Common myeloid progenitor, CD34-positive (primary cell): Measurements from ENCODE around the gene AK2.
"Not testable (repeated sequence)": the region's sequence is repeated elsewhere in the genome, so short reads cannot be mapped to it uniquely, and the experiment has no call there.

Experiments used
- CTCF ChIA-PET: fragments of 350-600 bp; sonication (Branson Sonifier 250); formaldehyde crosslinking; loops from one replicate; lab custom pipeline; 2021; ENCODE audit warnings: antibody characterized with exemption; lab: Charles Lee
- POLR2A ChIA-PET: fragments of 350-600 bp; sonication (Branson Sonifier 250); formaldehyde crosslinking; loops from one replicate; lab custom pipeline; 2021; ENCODE audit warnings: antibody characterized with exemption; lab: Charles Lee
- DNase-seq, 3 donors: peaks; one replicate each; pipeline versions ENCODE4 v3.0.0 to v3.0.0-alpha.2; 2013
- H3K27ac ChIP-seq, 2 experiments: 1 replicate in 1 of 2; 2 replicates in 1 of 2; pipeline ENCODE4 v1.7.0; 2013; ENCODE audit warnings: inconsistent platforms in 2 of 2, low read length in 2 of 2, mild to moderate bottlenecking in 2 of 2, low read depth in 1 of 2, moderate library complexity in 1 of 2; ENCODE audit not compliant: severe bottlenecking in 2 of 2, insufficient read depth in 1 of 2, poor library complexity in 1 of 2
- H3K27me3 ChIP-seq, 5 experiments: replicated peaks in 2 of 5; 1 replicate in 3 of 5; 2 replicates in 2 of 5; pipeline versions ENCODE4 v1.6.1 to v1.7.0; 2013; ENCODE audit warnings: low read length in 4 of 5, mild to moderate bottlenecking in 2 of 5, moderate library complexity in 2 of 5, inconsistent platforms in 1 of 5; ENCODE audit not compliant: insufficient read depth in 5 of 5, control insufficient read depth in 4 of 5
- H3K36me3 ChIP-seq, 4 experiments: 1 replicate in 2 of 4; 2 replicates in 2 of 4; pipeline versions ENCODE4 v1.6.1 to v1.7.0; 2013; ENCODE audit warnings: low read length in 3 of 4, control low read depth in 1 of 4, mild to moderate bottlenecking in 1 of 4; ENCODE audit not compliant: control insufficient read depth in 4 of 4, insufficient read depth in 4 of 4
- H3K4me1 ChIP-seq, 4 experiments: 1 replicate in 3 of 4; 2 replicates in 1 of 4; pipeline versions ENCODE4 v1.6.1 to v1.7.1; 2013; ENCODE audit warnings: low read length in 3 of 4, mild to moderate bottlenecking in 3 of 4, control low read depth in 1 of 4, inconsistent platforms in 1 of 4, moderate library complexity in 1 of 4; ENCODE audit not compliant: control insufficient read depth in 4 of 4, insufficient read depth in 4 of 4; ENCODE audit errors: control extremely low read depth in 1 of 4
- H3K4me3 ChIP-seq, 7 experiments: 1 replicate in 4 of 7; 2 replicates in 3 of 7; pipeline versions ENCODE4 v1.5.1 to v1.7.0; 2013; ENCODE audit warnings: mild to moderate bottlenecking in 7 of 7, low read length in 6 of 7, moderate library complexity in 6 of 7, inconsistent platforms in 2 of 7, low read depth in 2 of 7, control low read depth in 1 of 7; ENCODE audit not compliant: insufficient read depth in 4 of 7, control insufficient read depth in 1 of 7; ENCODE audit errors: extremely low read depth in 1 of 7
- H3K9me3 ChIP-seq, 5 experiments: 1 replicate in 4 of 5; 2 replicates in 1 of 5; pipeline versions ENCODE4 v1.6.1 to v1.7.1; 2013; ENCODE audit warnings: low read length in 4 of 5, mild to moderate bottlenecking in 2 of 5, inconsistent platforms in 1 of 5, low read depth in 1 of 5, moderate library complexity in 1 of 5; ENCODE audit not compliant: control insufficient read depth in 4 of 5, insufficient read depth in 2 of 5; ENCODE audit errors: control extremely low read depth in 1 of 5
- WGBS: methylation state at CpG from one replicate; pipeline ENCODE4 v1.1.5; 2013; ENCODE audit not compliant: insufficient coverage; 5-methylcytosine and 5-hydroxymethylcytosine counted together

AK2 gene

DNA sequence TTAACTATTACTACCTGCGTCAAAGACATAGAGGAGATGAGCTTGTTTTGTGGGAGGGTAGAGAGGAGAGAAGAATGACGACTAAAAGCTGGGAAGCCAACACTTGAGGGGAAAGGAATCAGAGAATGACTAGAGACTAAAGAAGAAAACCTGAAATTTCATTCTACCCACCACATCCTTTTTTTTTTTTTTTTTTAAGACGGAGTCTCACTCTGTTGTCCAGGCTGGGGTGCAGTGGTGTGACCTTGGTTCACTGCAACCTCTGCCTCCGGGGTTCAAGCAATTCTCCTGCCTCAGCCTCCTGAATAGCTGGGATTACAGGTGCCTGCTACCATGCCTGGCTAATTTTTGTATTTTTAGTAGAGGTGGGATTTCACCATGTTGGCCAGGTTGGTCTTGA lies 9.6 kb upstream of the AK2 start:
- H3K4me1 ChIP-seq = peaks cover 13 to 32% (median 16%) of the 10 kb centered on the region in 4 experiments
- DNase-seq, H3K9me3 ChIP-seq, H3K4me3 ChIP-seq, H3K27ac ChIP-seq, POLR2A ChIA-PET, H3K27me3 ChIP-seq, H3K36me3 ChIP-seq: not testable (repeated sequence)
- 100% methylated on average over 1 of the region's 4 CpGs for WGBS
- CTCF ChIA-PET = interaction anchor here (0.7 to 2.4 kb wide), 5 partner anchors 8 to 56 kb away, joined by 3 to 15 read pairs (median 4); no protein-coding TSS in a partner anchor

DNA sequence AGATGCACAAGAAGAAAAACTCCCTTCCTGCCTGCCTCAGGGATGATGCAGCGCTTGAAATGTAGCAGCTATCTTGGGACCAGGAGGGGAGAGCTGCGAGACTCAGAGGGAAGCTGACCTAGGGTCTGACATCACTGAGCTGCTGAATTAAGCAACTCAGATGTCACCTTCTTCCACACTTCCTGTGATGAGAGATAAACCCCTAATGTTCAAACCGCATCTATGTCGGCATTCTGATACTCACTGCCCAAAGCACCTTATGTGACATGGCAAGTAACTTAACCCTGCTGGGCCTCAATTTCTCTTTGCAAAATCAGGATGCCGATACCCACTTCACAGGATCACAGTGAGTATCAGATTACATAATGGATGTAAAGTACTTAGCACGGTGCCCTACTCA lies 9.1 kb upstream of the AK2 start:
- Histone ChIP-seq H3K4me1 (peaks cover 13 to 32% (median 16%) of the 10 kb centered on the region in 4 experiments), H3K27ac (no peak overlapping the region), H3K27me3 (no peaks in the 10 kb centered on the region), H3K36me3 (no peaks in the 10 kb centered on the region), H3K9me3 (no peaks in the 10 kb centered on the region), H3K4me3 (no peak overlapping the region)
- POLR2A ChIA-PET = interaction anchor here (0.5 kb wide), 1 partner anchor 28 kb away, joined by 3 read pairs; no protein-coding TSS in a partner anchor
- CTCF ChIA-PET = interaction anchor here (0.7 to 2.4 kb wide), 4 partner anchors 8 to 57 kb away, joined by 3 to 15 read pairs (median 4); no protein-coding TSS in a partner anchor
- WGBS = 73% methylated on average over 5 of the region's 6 CpGs
- peak in 2 of 3 donors; percentile 38 to 54 for DNase-seq

DNA sequence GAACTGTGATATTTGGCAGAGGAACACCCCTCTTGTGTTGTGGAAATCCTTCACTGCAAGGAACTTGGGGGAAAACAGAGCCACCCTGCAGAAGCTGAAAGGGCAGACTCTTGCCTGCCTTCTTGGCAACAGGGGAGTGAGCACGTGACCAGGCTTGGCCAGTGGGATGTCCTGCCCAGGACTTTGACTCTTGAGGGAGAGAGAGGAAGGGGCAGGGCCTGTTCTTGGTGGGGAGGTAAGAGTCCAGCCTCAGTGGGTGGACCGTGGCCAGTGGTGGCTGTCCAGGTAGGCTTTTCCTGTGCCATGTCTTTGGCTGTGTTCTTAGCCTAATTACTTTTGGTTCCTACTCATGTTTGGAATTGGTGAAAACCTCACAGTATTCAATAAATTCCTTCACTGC lies 8.6 kb upstream of the AK2 start:
- DNase-seq = no peak
- WGBS = 100% methylated on average over 1 of the region's 2 CpGs
- ChIA-PET POLR2A (interaction anchor here (0.5 kb wide), 1 partner anchor 29 kb away, joined by 3 read pairs; no protein-coding TSS in a partner anchor), CTCF (interaction anchor here (1.3 to 2.4 kb wide), 2 partner anchors 10 to 20 kb away, joined by 4 to 15 read pairs; no protein-coding TSS in a partner anchor)
- Histone ChIP-seq H3K4me3 (no peak overlapping the region), H3K27me3 (no peaks in the 10 kb centered on the region), H3K9me3 (no peaks in the 10 kb centered on the region), H3K4me1 (peaks cover 9 to 29% (median 12%) of the 10 kb centered on the region in 4 experiments), H3K27ac (no peak overlapping the region), H3K36me3 (no peaks in the 10 kb centered on the region)

DNA sequence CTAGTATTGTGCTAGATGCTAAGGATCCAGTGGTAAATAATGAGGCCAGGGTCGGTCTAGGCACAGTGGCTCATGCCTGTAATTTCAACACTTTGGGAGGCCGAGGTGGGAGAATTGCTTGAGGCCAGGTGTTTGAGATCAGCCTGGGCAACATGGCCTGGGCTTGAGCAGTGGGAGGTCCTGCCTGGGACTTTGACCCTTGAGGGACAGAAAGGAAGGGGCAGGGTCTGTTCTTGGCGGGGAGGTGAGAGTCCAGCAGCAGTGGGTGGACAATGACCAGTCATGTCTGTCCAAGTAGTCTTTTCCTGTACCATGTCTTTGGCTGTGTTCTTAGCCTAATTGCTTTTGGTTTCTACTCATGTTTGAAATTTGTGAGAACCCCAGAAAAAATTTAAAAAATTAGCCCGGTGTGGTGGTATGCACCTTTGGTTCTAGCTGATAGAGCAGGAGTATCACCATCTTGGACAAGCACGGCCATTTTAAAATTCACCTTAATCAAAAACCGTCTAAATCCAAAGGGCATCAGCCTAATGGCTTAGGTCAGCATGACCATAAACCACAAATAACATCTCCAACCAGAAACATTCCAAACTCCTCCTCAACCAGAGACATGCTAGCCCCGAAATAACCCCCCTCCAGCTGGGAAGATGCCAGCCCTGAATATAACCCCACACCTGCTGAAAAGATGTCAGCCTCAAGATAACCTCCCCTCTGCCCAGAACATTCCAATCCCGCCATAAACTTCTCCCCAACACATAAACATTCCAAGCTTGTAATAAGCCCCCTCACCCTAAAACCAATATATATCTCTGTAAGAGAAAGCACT lies 6.8 kb upstream of the AK2 start:
- WGBS = 97% methylated on average over 5 of the region's 8 CpGs
- Histone ChIP-seq H3K4me1 (peaks cover 8 to 28% (median 11%) of the 10 kb centered on the region in 4 experiments), H3K36me3 (no peaks in the 10 kb centered on the region), H3K27ac (no peak overlapping the region), H3K4me3 (no peak overlapping the region), H3K27me3 (no peaks in the 10 kb centered on the region), H3K9me3 (no peaks in the 10 kb centered on the region)
- ChIA-PET POLR2A (no interaction called here), CTCF (interaction anchor here (0.8 to 2.4 kb wide), 3 partner anchors 11 to 43 kb away, joined by 3 to 15 read pairs (median 4); no protein-coding TSS in a partner anchor)
- DNase-seq = no peak

DNA sequence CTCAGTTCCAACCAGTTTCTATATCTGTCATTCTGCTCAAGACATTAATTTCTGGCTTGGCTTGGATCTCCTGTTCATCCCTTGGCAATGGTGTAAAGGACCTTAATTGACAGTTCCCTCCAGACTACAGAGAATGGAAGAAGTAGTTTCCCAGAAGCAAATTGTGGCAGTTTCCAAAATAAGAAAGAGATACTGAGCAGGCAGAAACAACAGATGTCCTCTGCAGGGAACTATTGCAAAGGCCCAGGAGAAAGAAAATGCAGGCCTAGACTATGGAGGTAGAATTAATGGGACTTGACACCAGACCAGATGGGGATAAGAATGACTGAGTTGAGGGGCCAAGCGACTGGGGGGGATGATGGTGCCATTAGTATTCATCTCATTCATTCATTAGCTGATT lies 6.1 kb upstream of the AK2 start:
- Histone ChIP-seq H3K9me3 (no peaks in the 10 kb centered on the region), H3K27me3 (no peaks in the 10 kb centered on the region), H3K36me3 (no peaks in the 10 kb centered on the region), H3K4me1 (peaks cover 8 to 27% (median 11%) of the 10 kb centered on the region in 4 experiments), H3K27ac (no peak overlapping the region), H3K4me3 (no peak overlapping the region)
- POLR2A ChIA-PET = no interaction called here
- CTCF ChIA-PET = interaction anchor here (1.6 kb wide), 1 partner anchor 11 kb away, joined by 6 read pairs; no protein-coding TSS in a partner anchor
- no peak for DNase-seq
- no CpG with 5 or more reads among the region's 1 CpG for WGBS

DNA sequence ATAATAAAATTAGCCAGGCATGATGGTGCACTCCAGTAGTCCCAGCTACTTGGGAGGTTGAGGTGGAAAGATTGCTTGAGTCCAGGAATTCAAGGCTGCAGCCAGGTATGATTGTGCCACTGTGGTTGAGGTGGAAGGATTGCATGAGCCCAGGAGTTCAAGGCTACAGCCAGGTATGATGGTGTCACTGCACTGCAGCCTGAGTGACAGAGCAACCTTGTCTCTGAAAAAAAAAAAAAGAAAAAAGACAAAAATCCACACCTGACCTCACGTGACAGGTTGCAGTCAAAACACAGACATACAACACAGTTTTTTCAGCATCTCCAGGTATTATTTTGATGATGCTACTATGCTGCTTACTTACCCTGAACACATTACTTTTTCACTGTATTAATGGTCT lies 4.3 kb upstream of the AK2 start:
- WGBS = no CpG with 5 or more reads among the region's 1 CpG
- no peak for DNase-seq
- Histone ChIP-seq H3K4me1 (peaks cover 12 to 35% (median 17%) of the 10 kb centered on the region in 4 experiments), H3K4me3 (no peak overlapping the region), H3K36me3 (no peaks in the 10 kb centered on the region), H3K9me3 (no peaks in the 10 kb centered on the region), H3K27ac (no peak overlapping the region), H3K27me3 (no peaks in the 10 kb centered on the region)
- ChIA-PET POLR2A (no interaction called here), CTCF (interaction anchor here (1.4 to 2.6 kb wide), 3 partner anchors 13 to 26 kb away, joined by 4 to 9 read pairs (median 6); no protein-coding TSS in a partner anchor)

DNA sequence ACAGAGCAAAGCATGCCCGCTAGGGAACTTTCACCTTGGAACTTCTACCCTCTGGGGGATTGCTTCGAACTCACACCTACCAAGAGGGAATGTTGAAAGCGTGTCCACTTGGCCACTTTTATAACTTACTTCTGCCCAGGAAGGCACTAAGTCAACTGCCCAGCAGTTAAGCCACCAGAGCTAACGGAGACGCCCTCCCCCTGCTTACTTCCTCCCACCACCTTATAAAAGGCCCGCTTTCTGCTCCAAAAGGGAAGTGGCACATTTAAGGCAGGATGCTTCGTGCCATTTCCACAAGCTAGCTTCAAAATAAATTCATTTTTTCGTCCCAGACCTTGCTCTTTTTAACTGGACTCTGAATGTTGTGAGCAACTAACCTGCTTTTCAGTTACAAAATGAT lies 3.2 kb upstream of the AK2 start:
- 30% methylated on average over 6 of the region's 8 CpGs for WGBS

More for the DNA sequence above, 3.2 kb upstream of the AK2 start:
- Histone ChIP-seq H3K27me3 (no peaks in the 10 kb centered on the region), H3K4me3 (peak overlapping the region in 1 of 7 experiments; percentile 7), H3K36me3 (no peaks in the 10 kb centered on the region), H3K27ac (no peak overlapping the region), H3K9me3 (no peaks in the 10 kb centered on the region), H3K4me1 (peaks cover 19 to 37% (median 27%) of the 10 kb centered on the region in 4 experiments)
- ChIA-PET CTCF (interaction anchor here (1.4 to 2.6 kb wide), 2 partner anchors 15 to 25 kb away, joined by 4 to 9 read pairs; no protein-coding TSS in a partner anchor), POLR2A (no interaction called here)
- DNase-seq = peak in 2 of 3 donors; percentile 57 to 66
